ENCODE results near the gene HTD2. TPM values are rescaled to one million over a fixed set of nuclear protein-coding genes. Genes with fewer than 3 reads are reported as not detected.
"Not testable (repeated sequence)": the region's sequence is repeated elsewhere in the genome, so short reads cannot be mapped to it uniquely, and the experiment has no call there.

The HTD2 gene
- total RNA-seq, 2 donors from 2014 or later: 8.5 to 10.3 TPM

- ATAC-seq (no peak), DNase-seq (ENCODE audit: low spot score in 2 of 2) (no peak)
- H3K9me3 Mint-ChIP-seq: no peaks in the 10 kb centered on the region
- H3K36me3 Mint-ChIP-seq: peaks cover 0 to 5% of the 10 kb centered on the region in 2 donors
- H3K27ac Mint-ChIP-seq: no peak overlapping the region
Observed at GRCh38 chr3:58288011-58288728, 18.1 kb upstream of the HTD2 start.

GRCh38 chr3:58288964-58289613, 17.2 kb upstream of the HTD2 start:
- DNase-seq (ENCODE audit: low spot score in 2 of 2); ATAC-seq; H3K9me3 Mint-ChIP-seq; H3K27ac Mint-ChIP-seq; H3K36me3 Mint-ChIP-seq: not testable (repeated sequence)

GRCh38 chr3:58290446-58290845, 15.9 kb upstream of the HTD2 start:
- not testable (repeated sequence) for H3K9me3 Mint-ChIP-seq; ATAC-seq; DNase-seq (ENCODE audit: low spot score in 2 of 2); H3K36me3 Mint-ChIP-seq; H3K27ac Mint-ChIP-seq

DNA sequence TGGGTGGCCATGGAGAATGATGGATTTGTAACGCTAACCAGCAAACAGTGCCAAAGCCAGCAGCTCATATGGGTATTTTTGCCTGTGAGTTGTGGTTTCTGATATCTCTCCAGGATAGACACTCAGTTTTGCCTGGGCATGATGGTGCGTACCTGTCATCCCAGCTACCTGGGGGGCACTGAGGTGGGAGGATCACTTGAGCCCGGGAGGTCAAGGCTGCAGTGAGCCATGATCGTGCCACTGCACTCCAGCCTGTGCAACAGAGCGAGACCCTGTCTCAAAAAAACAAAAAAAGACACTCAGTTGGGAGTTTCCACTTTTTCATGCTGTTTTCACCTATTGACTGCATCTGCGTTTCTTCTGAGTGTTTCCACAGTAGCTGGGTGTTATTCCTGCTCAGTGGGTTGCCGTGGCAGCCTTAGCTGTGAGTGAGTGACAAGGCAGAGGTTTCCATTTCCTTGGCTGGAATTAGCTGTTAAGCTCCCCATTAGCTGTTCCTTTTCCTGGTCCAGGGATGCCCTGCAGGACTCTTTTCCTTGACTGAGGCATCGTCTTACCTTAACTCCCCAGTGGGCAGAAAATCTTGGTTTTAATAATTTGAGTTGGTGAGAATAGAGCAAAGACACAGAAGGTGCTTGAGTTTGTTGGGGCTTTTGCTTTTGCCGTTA, 14.5 kb upstream of the HTD2 start:
- ATAC-seq (no peak), DNase-seq (ENCODE audit: low spot score in 2 of 2) (no peak)
- Mint-ChIP-seq H3K27ac (peak overlapping the region in 1 of 2 donors; percentile 23), H3K9me3 (no peaks in the 10 kb centered on the region), H3K36me3 (peaks cover 0 to 4% of the 10 kb centered on the region in 2 donors)

- DNase-seq (ENCODE audit: low spot score in 2 of 2): no peak
- peak overlapping the region in 1 of 2 donors; percentile 18 for H3K27ac Mint-ChIP-seq
- peaks cover 0 to 4% of the 10 kb centered on the region in 2 donors for H3K36me3 Mint-ChIP-seq
- H3K9me3 Mint-ChIP-seq: no peaks in the 10 kb centered on the region
- no peak for ATAC-seq
Observed at GRCh38 chr3:58292866-58293265, 13.5 kb upstream of the HTD2 start.

- no peaks in the 10 kb centered on the region for H3K9me3 Mint-ChIP-seq
- no peak overlapping the region for H3K27ac Mint-ChIP-seq
- H3K36me3 Mint-ChIP-seq: peaks cover 0 to 4% of the 10 kb centered on the region in 2 donors
- ATAC-seq (no peak), DNase-seq (ENCODE audit: low spot score in 2 of 2) (no peak)
Observed at GRCh38 chr3:58293516-58293915, 12.8 kb upstream of the HTD2 start.

DNA sequence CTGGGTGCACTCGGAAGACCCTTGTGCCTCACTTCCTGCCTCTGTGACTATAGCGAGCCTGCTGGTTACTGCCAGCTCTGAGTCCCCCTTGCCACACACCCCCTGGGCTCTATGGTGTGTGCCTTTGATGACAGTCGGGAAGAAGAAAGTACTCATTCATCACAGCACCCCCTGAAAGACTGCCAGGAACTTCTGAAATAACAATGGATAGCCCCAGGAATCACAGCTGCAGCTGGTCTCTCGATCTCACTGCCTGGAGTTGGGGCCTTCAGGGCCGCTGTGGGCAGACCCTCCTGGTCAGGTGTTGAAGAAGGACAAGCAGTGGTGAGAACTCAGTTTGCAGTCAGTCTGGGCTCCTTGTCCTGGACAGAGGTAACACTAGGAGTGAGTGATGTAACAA, 10.1 kb upstream of the HTD2 start:
- DNase-seq (ENCODE audit: low spot score in 2 of 2): no peak
- H3K9me3 Mint-ChIP-seq: no peaks in the 10 kb centered on the region
- peak overlapping the region in 1 of 2 donors; percentile 14 for H3K27ac Mint-ChIP-seq
- H3K36me3 Mint-ChIP-seq: peaks cover 0 to 4% of the 10 kb centered on the region in 2 donors
- ATAC-seq: no peak

GRCh38 chr3:58296843-58297242, 9.5 kb upstream of the HTD2 start:
- peaks cover 0 to 4% of the 10 kb centered on the region in 2 donors for H3K36me3 Mint-ChIP-seq
- H3K9me3 Mint-ChIP-seq: no peaks in the 10 kb centered on the region
- DNase-seq (ENCODE audit: low spot score in 2 of 2) (no peak), ATAC-seq (no peak)
- no peak overlapping the region for H3K27ac Mint-ChIP-seq

DNA sequence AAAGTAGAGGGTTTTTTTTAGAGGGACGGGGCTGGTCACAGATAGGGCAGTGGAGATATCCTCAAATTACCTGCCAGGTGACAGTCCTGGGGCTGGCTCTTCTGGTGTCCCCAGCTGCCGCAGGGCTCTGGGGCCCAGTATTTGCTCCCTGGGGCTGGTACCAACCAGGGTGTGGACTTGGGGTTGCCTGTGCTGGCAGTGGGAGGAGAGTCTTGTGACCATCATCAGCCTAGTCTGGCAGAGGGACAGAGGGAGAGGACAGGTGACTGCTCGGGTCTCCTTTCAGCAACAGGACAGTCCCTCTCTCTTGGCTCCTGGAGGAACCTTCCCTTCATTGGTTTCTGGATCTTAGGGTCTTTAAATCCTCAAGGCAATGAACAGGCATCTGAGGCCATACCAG, 8.1 kb upstream of the HTD2 start:
- H3K36me3 Mint-ChIP-seq: peaks cover 0 to 4% of the 10 kb centered on the region in 2 donors
- H3K9me3 Mint-ChIP-seq: no peaks in the 10 kb centered on the region
- DNase-seq (ENCODE audit: low spot score in 2 of 2) (no peak), ATAC-seq (no peak)
- no peak overlapping the region for H3K27ac Mint-ChIP-seq

DNA sequence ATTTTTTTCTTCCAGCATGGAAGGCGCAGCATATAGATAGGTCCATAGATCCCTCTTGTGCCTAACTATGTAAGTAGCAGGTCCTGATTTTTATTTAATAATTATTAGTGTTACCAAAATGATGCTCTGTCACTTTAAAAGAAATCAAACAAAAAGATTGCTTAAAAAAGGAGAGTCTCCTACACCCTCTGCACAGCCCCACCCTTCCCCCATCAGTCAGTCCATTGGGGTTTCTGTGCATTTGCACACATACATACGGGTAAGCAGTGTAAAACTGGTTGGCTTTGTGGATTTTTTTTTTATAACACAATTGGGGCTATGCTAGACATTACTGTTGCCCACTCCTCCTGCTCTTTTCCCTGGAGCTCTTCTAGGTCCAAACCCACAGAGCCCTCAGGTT, 7.2 kb upstream of the HTD2 start:
- H3K27ac Mint-ChIP-seq: no peak overlapping the region

DNA sequence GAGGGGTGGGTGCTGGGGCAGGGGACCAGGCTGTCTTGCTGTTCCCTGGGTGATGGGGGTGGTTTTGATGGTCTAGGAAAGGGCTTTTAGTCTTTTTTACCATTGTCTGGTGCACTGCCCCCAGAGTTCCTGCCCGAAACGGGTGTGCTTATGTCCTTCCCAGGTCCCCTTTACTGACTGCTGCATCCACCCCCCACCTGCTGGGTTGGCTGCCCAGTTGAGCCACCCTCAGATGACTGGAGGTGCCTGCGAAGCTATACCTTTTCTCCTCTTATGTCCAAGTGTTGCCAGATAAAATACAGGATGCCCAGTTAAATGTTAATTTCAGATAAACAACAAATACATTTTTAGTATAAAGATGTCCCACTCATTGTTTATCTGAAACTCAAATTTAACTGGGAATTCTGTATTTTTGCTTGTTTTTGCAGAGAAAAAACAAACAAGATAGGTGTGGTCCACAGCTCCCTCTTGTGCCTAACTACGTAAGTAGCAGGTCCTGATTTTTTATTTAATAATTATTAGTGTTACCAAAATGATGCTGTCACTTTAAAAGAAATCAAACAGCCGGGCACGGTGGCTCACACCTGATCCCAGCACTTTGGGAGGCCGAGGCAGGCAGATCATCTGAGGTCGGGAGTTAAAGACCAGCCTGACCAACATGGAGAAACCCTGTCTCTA, 6.3 kb upstream of the HTD2 start:
- H3K27ac Mint-ChIP-seq: no peak overlapping the region
- ATAC-seq: no peak
- H3K9me3 Mint-ChIP-seq: no peaks in the 10 kb centered on the region
- no peak for DNase-seq (ENCODE audit: low spot score in 2 of 2)
- H3K36me3 Mint-ChIP-seq: peaks cover 0 to 4% of the 10 kb centered on the region in 2 donors

More for the DNA sequence above, 7.2 kb upstream of the HTD2 start:
- H3K9me3 Mint-ChIP-seq: no peaks in the 10 kb centered on the region
- DNase-seq (ENCODE audit: low spot score in 2 of 2): no peak
- ATAC-seq: no peak
- H3K36me3 Mint-ChIP-seq: peaks cover 0 to 4% of the 10 kb centered on the region in 2 donors

DNA sequence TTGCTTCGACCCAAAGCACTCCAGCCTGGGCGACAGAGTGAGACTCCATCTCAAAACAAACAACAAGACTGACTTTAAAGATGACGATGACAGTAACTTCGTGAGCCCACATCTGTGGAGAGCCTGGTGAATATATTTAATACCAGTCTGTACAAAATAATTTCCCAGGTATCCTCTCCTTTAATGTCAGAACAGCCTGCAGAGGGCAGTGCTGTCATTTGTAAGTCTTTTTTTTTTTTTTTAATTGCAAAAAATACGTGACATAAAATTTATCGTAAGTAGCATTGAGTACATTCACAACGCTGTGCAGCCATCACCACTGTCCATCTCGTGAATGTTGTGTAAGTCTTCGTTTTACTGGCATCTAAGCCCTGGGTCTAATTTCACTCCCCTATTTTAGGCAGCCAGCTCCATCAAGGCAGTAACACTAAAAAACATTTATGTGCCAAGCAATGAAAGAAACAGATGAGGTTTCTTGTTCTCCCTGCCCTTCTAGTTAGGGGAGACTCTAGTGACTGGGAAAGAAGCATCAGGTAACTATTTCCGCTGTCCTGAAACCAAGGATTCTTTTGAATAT, 1.4 kb downstream of the HTD2 start:
- H3K9me3 Mint-ChIP-seq: no peaks in the 10 kb centered on the region
- DNase-seq (ENCODE audit: low spot score in 2 of 2): peak in 1 of 2 donors; percentile 37
- no peak for ATAC-seq
- peak overlapping the region; percentile 99 to 100 for H3K27ac Mint-ChIP-seq
- peaks cover 20 to 29% of the 10 kb centered on the region in 2 donors for H3K36me3 Mint-ChIP-seq

DNA sequence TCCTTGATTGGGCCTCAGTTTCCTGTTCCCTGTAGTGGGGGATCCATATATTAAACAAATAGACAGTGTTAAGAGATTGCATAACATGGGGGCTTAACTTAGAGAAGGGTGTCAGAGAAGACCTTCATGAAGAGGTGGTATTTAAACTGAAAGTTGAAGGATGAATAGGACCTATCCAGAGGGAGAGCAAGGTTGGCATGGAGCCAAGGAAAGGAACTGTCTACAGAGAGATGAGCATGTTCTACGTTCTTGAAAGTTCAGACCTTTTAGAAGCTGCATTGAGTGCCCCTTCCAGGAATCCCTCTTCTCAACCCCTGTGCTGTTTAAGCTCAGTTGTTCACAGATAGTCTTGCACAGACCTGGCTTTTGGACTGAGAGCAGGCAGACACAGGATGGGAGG, 2.4 kb downstream of the HTD2 start:
- H3K27ac Mint-ChIP-seq: peak overlapping the region; percentile 85 to 99

DNA sequence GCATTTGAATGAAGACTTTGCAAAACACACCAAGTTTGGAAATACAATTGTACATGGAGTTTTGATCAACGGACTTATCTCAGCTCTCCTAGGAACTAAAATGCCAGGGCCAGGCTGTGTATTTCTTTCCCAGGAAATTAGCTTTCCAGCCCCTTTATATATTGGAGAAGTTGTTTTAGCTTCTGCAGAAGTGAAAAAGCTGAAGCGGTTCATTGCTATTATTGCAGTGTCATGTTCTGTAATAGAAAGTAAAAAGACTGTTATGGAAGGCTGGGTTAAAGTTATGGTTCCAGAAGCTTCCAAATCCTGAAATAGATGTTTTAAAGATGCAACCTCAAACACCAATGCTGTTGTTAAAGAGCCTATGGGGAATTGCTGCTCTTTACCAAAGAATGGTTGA, 11.5 kb downstream of the HTD2 start:
- Mint-ChIP-seq H3K36me3 (peaks cover 0 to 10% of the 10 kb centered on the region in 2 donors), H3K27ac (peak overlapping the region in 1 of 2 donors; percentile 5), H3K9me3 (no peaks in the 10 kb centered on the region)
- DNase-seq (ENCODE audit: low spot score in 2 of 2) (no peak), ATAC-seq (no peak)

More for the DNA sequence above, 2.4 kb downstream of the HTD2 start:
- no peak for DNase-seq (ENCODE audit: low spot score in 2 of 2)
- H3K36me3 Mint-ChIP-seq: peaks cover 20 to 35% of the 10 kb centered on the region in 2 donors
- ATAC-seq: no peak
- no peaks in the 10 kb centered on the region for H3K9me3 Mint-ChIP-seq

- no peaks in the 10 kb centered on the region for H3K9me3 Mint-ChIP-seq
- peaks cover 0 to 5% of the 10 kb centered on the region in 2 donors for H3K36me3 Mint-ChIP-seq
- no peak for ATAC-seq
- no peak overlapping the region for H3K27ac Mint-ChIP-seq
- no peak for DNase-seq (ENCODE audit: low spot score in 2 of 2)
Observed at GRCh38 chr3:58321791-58322190, 15.5 kb downstream of the HTD2 start.

GRCh38 chr3:58322793-58323192, 16.5 kb downstream of the HTD2 start:
- ATAC-seq: peak in 1 of 2 donors; percentile 44
- peak overlapping the region in 1 of 2 donors; percentile 87 for H3K27ac Mint-ChIP-seq

More at GRCh38 chr3:58322793-58323192, 16.5 kb downstream of the HTD2 start:
- Mint-ChIP-seq H3K36me3 (no peaks in the 10 kb centered on the region), H3K9me3 (no peaks in the 10 kb centered on the region)
- no peak for DNase-seq (ENCODE audit: low spot score in 2 of 2)
